Measurements from ENCODE around the gene C3. TPM values are rescaled to one million over a fixed set of nuclear protein-coding genes. Genes with fewer than 3 reads are reported as not detected.

The C3 gene
- total and polyA plus RNA-seq, 2 donors from 2014 or later, result 452 to 3,831 TPM

GRCh38 chr19:6717441-6717971 is 2.9 kb downstream of the C3 start:
- no peaks in the 10 kb centered on the region for H3K9me3 ChIP-seq (ENCODE audit: control insufficient read depth in 2 of 3, insufficient read depth in 1 of 3, low read length in 3 of 3)
- TF ChIP-seq, protein P1, sequence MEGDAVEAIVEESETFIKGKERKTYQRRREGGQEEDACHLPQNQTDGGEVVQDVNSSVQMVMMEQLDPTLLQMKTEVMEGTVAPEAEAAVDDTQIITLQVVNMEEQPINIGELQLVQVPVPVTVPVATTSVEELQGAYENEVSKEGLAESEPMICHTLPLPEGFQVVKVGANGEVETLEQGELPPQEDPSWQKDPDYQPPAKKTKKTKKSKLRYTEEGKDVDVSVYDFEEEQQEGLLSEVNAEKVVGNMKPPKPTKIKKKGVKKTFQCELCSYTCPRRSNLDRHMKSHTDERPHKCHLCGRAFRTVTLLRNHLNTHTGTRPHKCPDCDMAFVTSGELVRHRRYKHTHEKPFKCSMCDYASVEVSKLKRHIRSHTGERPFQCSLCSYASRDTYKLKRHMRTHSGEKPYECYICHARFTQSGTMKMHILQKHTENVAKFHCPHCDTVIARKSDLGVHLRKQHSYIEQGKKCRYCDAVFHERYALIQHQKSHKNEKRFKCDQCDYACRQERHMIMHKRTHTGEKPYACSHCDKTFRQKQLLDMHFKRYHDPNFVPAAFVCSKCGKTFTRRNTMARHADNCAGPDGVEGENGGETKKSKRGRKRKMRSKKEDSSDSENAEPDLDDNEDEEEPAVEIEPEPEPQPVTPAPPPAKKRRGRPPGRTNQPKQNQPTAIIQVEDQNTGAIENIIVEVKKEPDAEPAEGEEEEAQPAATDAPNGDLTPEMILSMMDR (IDR thresholded peaks at IDR 0.05; ENCODE audit: borderline replicate concordance, extremely low read depth, insufficient read depth), result no peak
- H3K36me3 ChIP-seq (ENCODE audit: control insufficient read depth in 2 of 3, insufficient read depth in 3 of 3, low read length in 3 of 3), result no peaks in the 10 kb centered on the region
- no peak for DNase-seq
- H3K27me3 ChIP-seq (ENCODE audit: control insufficient read depth, insufficient read depth, low read length), result no peaks in the 10 kb centered on the region
- intact Hi-C loops (cut with DNase I), result no loop called here
- H3K4me3 ChIP-seq (ENCODE audit: low read length in 3 of 3), result no peak overlapping the region
- no peaks in the 10 kb centered on the region for H3K4me1 ChIP-seq (ENCODE audit: control insufficient read depth in 2 of 3, insufficient read depth in 2 of 3, low read depth in 1 of 3, low read length in 3 of 3)
- no peak for FAIRE-seq
- H3K9ac ChIP-seq (ENCODE audit: low read length in 3 of 3), result no peak overlapping the region
- no peak overlapping the region for H3K27ac ChIP-seq (ENCODE audit: low read depth in 2 of 2, low read length in 2 of 2)

- FAIRE-seq (no peak), DNase-seq (peak in 1 of 5 donors; percentile 29)
- Histone ChIP-seq H3K27me3 (ENCODE audit: control insufficient read depth, insufficient read depth, low read length) (no peaks in the 10 kb centered on the region), H3K36me3 (ENCODE audit: control insufficient read depth in 2 of 3, insufficient read depth in 3 of 3, low read length in 3 of 3) (no peaks in the 10 kb centered on the region), H3K4me3 (ENCODE audit: low read length in 3 of 3) (no peak overlapping the region), H3K4me1 (ENCODE audit: control insufficient read depth in 2 of 3, insufficient read depth in 2 of 3, low read depth in 1 of 3, low read length in 3 of 3) (no peaks in the 10 kb centered on the region), H3K9ac (ENCODE audit: low read length in 3 of 3) (no peak overlapping the region), H3K27ac (ENCODE audit: low read depth in 2 of 2, low read length in 2 of 2) (no peak overlapping the region), H3K9me3 (ENCODE audit: control insufficient read depth in 2 of 3, insufficient read depth in 1 of 3, low read length in 3 of 3) (no peaks in the 10 kb centered on the region)
- intact Hi-C loops (cut with DNase I), result no loop called here
- TF ChIP-seq, protein P1 (IDR thresholded peaks at IDR 0.05; ENCODE audit: borderline replicate concordance, extremely low read depth, insufficient read depth), result no peak
Observed at GRCh38 chr19:6717036-6717435, 3.4 kb downstream of the C3 start.

- TF ChIP-seq, protein P1 (IDR thresholded peaks at IDR 0.05; ENCODE audit: borderline replicate concordance, extremely low read depth, insufficient read depth), result no peak
- Histone ChIP-seq H3K27ac (ENCODE audit: low read depth in 2 of 2, low read length in 2 of 2) (no peak overlapping the region), H3K36me3 (ENCODE audit: control insufficient read depth in 2 of 3, insufficient read depth in 3 of 3, low read length in 3 of 3) (no peaks in the 10 kb centered on the region), H3K9me3 (ENCODE audit: control insufficient read depth in 2 of 3, insufficient read depth in 1 of 3, low read length in 3 of 3) (no peaks in the 10 kb centered on the region), H3K4me3 (ENCODE audit: low read length in 3 of 3) (no peak overlapping the region), H3K4me1 (ENCODE audit: control insufficient read depth in 2 of 3, insufficient read depth in 2 of 3, low read depth in 1 of 3, low read length in 3 of 3) (no peaks in the 10 kb centered on the region), H3K27me3 (ENCODE audit: control insufficient read depth, insufficient read depth, low read length) (no peaks in the 10 kb centered on the region), H3K9ac (ENCODE audit: low read length in 3 of 3) (no peak overlapping the region)
- FAIRE-seq, result no peak
- intact Hi-C loops (cut with DNase I), result no loop called here
- no peak for DNase-seq
Observed at GRCh38 chr19:6716610-6716970, 3.9 kb downstream of the C3 start.

Data from kidney (tissue), 14 donors.